ENCODE results near the gene UBFD1. TPM values are rescaled to one million over a fixed set of nuclear protein-coding genes. Genes with fewer than 3 reads are reported as not detected.

The UBFD1 gene
- polyA plus RNA-seq, 4 donors = 4.6 to 39.7 (median 10.8) TPM

DNA sequence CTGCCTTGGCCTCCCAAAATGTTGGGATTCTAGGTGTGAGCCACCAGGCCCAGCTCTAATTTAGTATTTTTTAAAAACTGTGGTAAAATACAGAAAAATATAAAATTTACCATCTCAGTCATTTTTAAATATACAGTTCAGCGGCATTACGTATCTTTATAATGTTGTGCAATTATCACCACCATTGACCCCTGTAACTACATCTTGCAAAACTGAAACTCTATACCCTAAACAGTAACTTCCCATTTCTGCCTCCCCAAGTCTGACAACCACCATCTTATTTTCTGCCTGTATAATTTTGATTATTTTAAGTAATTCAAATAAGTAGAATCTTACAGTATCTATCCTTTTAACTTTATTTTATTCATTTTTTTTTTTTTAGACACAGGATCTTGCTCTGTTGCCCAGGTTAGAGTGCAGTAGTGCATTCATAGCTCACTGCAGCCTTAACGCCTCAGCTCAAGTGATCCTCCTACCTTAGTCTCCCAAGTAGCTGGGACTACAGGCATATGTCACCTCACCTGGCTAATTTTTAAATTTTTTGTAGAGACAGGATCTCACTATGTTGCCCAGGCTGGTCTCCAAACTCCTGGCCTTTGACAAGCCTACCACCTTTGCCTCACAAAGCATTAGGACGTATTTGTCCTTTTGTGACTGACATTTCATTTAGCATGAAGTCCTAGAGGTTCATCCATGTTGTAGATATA, 36.3 kb upstream of the UBFD1 start:
- WGBS, 3 donors = 66 to 85% (median 68%) methylated on average over 4 of the region's 4 CpGs
- H3K27me3 ChIP-seq (ENCODE audit: control insufficient read depth in 3 of 3, insufficient read depth in 3 of 3, low read length in 3 of 3) = no peaks in the 10 kb centered on the region
- no peak for FAIRE-seq
- H3K4me1 ChIP-seq (ENCODE audit: control insufficient read depth in 3 of 3, insufficient read depth in 2 of 3, low read depth in 1 of 3, low read length in 2 of 3) = no peaks in the 10 kb centered on the region
- DNase-seq = no peak
- H3K36me3 ChIP-seq (ENCODE audit: control insufficient read depth in 3 of 3, insufficient read depth in 2 of 3, low read depth in 1 of 3, low read length in 3 of 3) = peaks cover 7 to 39% (median 8%) of the 10 kb centered on the region in 3 donors
- H3K4me3 ChIP-seq (ENCODE audit: low read depth in 1 of 3, low read length in 3 of 3) = no peak overlapping the region
- H3K27ac ChIP-seq (ENCODE audit: low read depth in 1 of 3, low read length in 2 of 3) = peak overlapping the region in 1 of 3 donors; percentile 44
- no peaks in the 10 kb centered on the region for H3K9me3 ChIP-seq (ENCODE audit: control insufficient read depth in 2 of 2, insufficient read depth in 1 of 2, low read depth in 1 of 2, low read length in 1 of 2)

DNA sequence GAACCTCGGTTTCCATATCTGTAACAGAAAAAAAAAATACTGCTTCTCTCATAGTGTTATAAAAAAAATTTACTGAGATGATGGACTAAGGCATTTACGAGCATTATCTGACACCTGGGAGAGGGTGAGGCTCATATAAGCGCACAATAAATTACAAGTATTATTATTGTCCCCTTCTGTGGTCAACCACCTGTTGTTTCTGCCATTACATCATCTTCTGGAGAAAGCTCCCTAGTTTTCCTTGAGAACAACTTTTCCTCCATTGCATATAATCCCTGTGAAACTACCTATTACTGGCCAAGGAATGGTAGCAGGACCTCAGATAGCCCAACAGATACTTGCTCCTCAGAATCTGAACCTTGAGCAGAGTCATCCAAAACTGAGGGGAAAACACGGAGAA, 35.6 kb upstream of the UBFD1 start:
- Histone ChIP-seq H3K4me1 (ENCODE audit: control insufficient read depth in 3 of 3, insufficient read depth in 2 of 3, low read depth in 1 of 3, low read length in 2 of 3) (no peaks in the 10 kb centered on the region), H3K27ac (ENCODE audit: low read depth in 1 of 3, low read length in 2 of 3) (no peak overlapping the region), H3K27me3 (ENCODE audit: control insufficient read depth in 3 of 3, insufficient read depth in 3 of 3, low read length in 3 of 3) (no peaks in the 10 kb centered on the region), H3K36me3 (ENCODE audit: control insufficient read depth in 3 of 3, insufficient read depth in 2 of 3, low read depth in 1 of 3, low read length in 3 of 3) (peaks cover 6 to 44% (median 11%) of the 10 kb centered on the region in 3 donors), H3K4me3 (ENCODE audit: low read depth in 1 of 3, low read length in 3 of 3) (no peak overlapping the region), H3K9me3 (ENCODE audit: control insufficient read depth in 2 of 2, insufficient read depth in 1 of 2, low read depth in 1 of 2, low read length in 1 of 2) (no peaks in the 10 kb centered on the region)
- DNase-seq = no peak
- FAIRE-seq = no peak
- WGBS, 3 donors = 85 to 95% (median 88%) methylated on average over 4 of the region's 4 CpGs

DNA sequence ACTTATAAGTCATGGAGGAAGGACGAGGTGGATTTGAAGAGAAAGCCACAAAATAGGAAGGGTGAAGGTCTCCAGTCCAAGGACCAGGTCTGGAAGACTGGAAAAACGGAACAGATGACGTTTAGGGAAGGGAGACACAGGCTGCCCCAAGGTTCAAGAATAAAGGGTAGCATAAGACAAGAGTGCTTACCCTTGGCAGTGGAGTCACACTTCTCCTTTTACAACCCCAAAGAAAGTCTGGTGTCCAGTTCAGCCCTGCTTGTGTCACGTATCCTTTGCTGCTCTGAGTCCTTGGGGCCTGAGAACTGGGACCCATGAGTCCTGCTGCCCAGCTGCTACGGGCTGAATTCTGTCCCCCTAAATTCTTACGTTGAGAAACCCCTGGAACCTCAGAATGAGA, 34.2 kb upstream of the UBFD1 start:
- H3K27me3 ChIP-seq (ENCODE audit: control insufficient read depth in 3 of 3, insufficient read depth in 3 of 3, low read length in 3 of 3) = no peaks in the 10 kb centered on the region
- H3K9me3 ChIP-seq (ENCODE audit: control insufficient read depth in 2 of 2, insufficient read depth in 1 of 2, low read depth in 1 of 2, low read length in 1 of 2) = no peaks in the 10 kb centered on the region
- no peak for DNase-seq
- H3K36me3 ChIP-seq (ENCODE audit: control insufficient read depth in 3 of 3, insufficient read depth in 2 of 3, low read depth in 1 of 3, low read length in 3 of 3) = peaks cover 6 to 52% (median 11%) of the 10 kb centered on the region in 3 donors
- peak overlapping the region in 1 of 3 donors; percentile 23 for H3K27ac ChIP-seq (ENCODE audit: low read depth in 1 of 3, low read length in 2 of 3)
- H3K4me1 ChIP-seq (ENCODE audit: control insufficient read depth in 3 of 3, insufficient read depth in 2 of 3, low read depth in 1 of 3, low read length in 2 of 3) = peaks cover 0 to 5% (median 0%) of the 10 kb centered on the region in 3 donors
- WGBS, 3 donors = 91 to 98% (median 96%) methylated on average over 6 of the region's 6 CpGs
- H3K4me3 ChIP-seq (ENCODE audit: low read depth in 1 of 3, low read length in 3 of 3) = no peak overlapping the region
- no peak for FAIRE-seq

DNA sequence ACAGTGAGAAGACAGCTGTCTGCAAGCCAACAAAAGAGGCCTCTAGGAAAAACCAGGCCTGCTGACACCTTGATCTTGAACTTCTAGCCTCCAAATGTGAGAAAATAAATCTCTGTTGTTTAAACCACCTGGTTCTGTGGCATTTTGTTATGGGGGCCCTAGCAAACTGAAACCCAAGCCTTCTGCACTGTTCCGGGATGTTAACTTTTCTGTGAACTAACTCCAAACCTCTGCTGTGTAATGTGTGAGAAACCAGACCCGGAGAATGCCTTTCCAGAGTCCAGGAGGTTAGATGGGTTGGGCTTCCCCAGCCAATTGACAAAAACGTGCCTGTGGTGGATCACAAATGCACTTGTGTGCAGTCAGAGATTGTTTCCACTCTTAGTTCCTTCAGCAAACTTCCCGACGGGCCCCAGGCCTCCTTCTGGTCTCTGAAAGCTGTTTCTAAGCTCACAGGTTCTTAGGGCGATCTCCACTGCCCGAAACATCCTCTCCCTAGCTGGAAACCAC, 33.6 kb upstream of the UBFD1 start:
- no peaks in the 10 kb centered on the region for H3K9me3 ChIP-seq (ENCODE audit: control insufficient read depth in 2 of 2, insufficient read depth in 1 of 2, low read depth in 1 of 2, low read length in 1 of 2)
- no peak for FAIRE-seq
- WGBS, 3 donors = 82 to 92% (median 91%) methylated on average over 7 of the region's 7 CpGs

DNA sequence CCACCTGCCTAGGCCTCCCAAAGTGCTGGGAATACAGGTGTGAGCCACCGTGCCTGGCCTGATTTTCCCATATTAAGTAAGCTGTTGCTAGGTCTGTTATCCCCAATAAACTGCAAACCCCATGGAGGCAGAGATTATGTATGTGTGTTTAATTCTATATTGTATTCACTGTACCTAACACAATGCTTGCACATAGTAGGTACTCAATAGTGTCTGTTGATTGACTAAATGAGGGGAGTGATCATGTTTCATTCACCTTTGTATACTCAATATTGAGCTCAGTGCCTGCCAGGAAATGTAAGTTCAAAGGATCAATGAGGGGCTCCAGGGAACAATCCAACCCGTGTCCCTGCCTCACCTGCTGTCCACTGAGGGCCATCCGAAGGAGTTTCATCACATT, 32.6 kb upstream of the UBFD1 start:
- Histone ChIP-seq H3K27me3 (ENCODE audit: control insufficient read depth in 3 of 3, insufficient read depth in 3 of 3, low read length in 3 of 3) (no peaks in the 10 kb centered on the region), H3K4me1 (ENCODE audit: control insufficient read depth in 3 of 3, insufficient read depth in 2 of 3, low read depth in 1 of 3, low read length in 2 of 3) (peaks cover 0 to 7% (median 0%) of the 10 kb centered on the region in 3 donors), H3K4me3 (ENCODE audit: low read depth in 1 of 3, low read length in 3 of 3) (no peak overlapping the region), H3K36me3 (ENCODE audit: control insufficient read depth in 3 of 3, insufficient read depth in 2 of 3, low read depth in 1 of 3, low read length in 3 of 3) (peaks cover 11 to 60% (median 12%) of the 10 kb centered on the region in 3 donors), H3K27ac (ENCODE audit: low read depth in 1 of 3, low read length in 2 of 3) (no peak overlapping the region), H3K9me3 (ENCODE audit: control insufficient read depth in 2 of 2, insufficient read depth in 1 of 2, low read depth in 1 of 2, low read length in 1 of 2) (no peaks in the 10 kb centered on the region)
- FAIRE-seq = no peak
- WGBS, 3 donors = 91 to 97% (median 93%) methylated on average over 3 of the region's 3 CpGs
- no peak for DNase-seq

More for the DNA sequence above, 33.6 kb upstream of the UBFD1 start:
- Histone ChIP-seq H3K27ac (ENCODE audit: low read depth in 1 of 3, low read length in 2 of 3) (peak overlapping the region in 1 of 3 donors; percentile 23), H3K4me1 (ENCODE audit: control insufficient read depth in 3 of 3, insufficient read depth in 2 of 3, low read depth in 1 of 3, low read length in 2 of 3) (peaks cover 0 to 7% (median 0%) of the 10 kb centered on the region in 3 donors), H3K36me3 (ENCODE audit: control insufficient read depth in 3 of 3, insufficient read depth in 2 of 3, low read depth in 1 of 3, low read length in 3 of 3) (peaks cover 8 to 58% (median 11%) of the 10 kb centered on the region in 3 donors), H3K4me3 (ENCODE audit: low read depth in 1 of 3, low read length in 3 of 3) (no peak overlapping the region), H3K27me3 (ENCODE audit: control insufficient read depth in 3 of 3, insufficient read depth in 3 of 3, low read length in 3 of 3) (no peaks in the 10 kb centered on the region)
- DNase-seq = no peak

DNA sequence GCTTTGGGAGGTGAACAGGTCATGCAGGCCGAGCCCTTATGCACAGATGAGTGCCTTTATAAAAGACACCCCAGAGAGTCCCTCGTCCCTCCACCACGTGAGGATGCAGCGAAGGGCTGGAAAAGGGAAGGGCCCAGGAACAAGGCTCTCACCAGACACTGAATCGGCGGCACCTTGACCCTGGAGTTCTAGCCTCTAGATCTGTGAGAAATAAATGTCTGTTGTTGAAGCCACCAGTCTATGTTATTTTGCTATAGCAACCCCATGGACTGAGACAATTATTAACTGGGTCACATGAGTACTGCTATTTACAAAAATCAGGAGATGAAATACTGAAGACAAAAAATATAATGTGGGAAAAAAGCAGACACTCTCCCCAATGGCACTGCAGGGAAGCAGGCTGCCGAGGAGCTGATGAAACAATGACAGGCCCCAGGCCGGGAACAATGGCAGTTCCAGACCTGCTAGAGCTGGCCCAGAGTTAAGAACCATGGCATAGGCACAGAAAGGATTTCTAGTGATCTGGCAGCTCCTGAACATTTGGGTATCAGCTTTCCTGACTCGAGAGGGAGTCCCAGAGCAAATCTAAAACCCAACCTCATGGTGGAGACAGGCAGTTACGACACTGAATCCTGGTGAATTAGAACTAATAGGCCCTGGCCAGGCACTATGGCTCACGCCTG, 29.4 kb upstream of the UBFD1 start:
- Histone ChIP-seq H3K27me3 (ENCODE audit: control insufficient read depth in 3 of 3, insufficient read depth in 3 of 3, low read length in 3 of 3) (no peaks in the 10 kb centered on the region), H3K4me1 (ENCODE audit: control insufficient read depth in 3 of 3, insufficient read depth in 2 of 3, low read depth in 1 of 3, low read length in 2 of 3) (peaks cover 0 to 7% (median 0%) of the 10 kb centered on the region in 3 donors), H3K36me3 (ENCODE audit: control insufficient read depth in 3 of 3, insufficient read depth in 2 of 3, low read depth in 1 of 3, low read length in 3 of 3) (peaks cover 8 to 70% (median 12%) of the 10 kb centered on the region in 3 donors), H3K27ac (ENCODE audit: low read depth in 1 of 3, low read length in 2 of 3) (peak overlapping the region in 1 of 3 donors; percentile 63), H3K9me3 (ENCODE audit: control insufficient read depth in 2 of 2, insufficient read depth in 1 of 2, low read depth in 1 of 2, low read length in 1 of 2) (no peaks in the 10 kb centered on the region), H3K4me3 (ENCODE audit: low read depth in 1 of 3, low read length in 3 of 3) (no peak overlapping the region)
- no peak for FAIRE-seq
- DNase-seq = peak in 1 of 2 donors; percentile 81
- WGBS, 3 donors = 79 to 89% (median 86%) methylated on average over 11 of the region's 11 CpGs

DNA sequence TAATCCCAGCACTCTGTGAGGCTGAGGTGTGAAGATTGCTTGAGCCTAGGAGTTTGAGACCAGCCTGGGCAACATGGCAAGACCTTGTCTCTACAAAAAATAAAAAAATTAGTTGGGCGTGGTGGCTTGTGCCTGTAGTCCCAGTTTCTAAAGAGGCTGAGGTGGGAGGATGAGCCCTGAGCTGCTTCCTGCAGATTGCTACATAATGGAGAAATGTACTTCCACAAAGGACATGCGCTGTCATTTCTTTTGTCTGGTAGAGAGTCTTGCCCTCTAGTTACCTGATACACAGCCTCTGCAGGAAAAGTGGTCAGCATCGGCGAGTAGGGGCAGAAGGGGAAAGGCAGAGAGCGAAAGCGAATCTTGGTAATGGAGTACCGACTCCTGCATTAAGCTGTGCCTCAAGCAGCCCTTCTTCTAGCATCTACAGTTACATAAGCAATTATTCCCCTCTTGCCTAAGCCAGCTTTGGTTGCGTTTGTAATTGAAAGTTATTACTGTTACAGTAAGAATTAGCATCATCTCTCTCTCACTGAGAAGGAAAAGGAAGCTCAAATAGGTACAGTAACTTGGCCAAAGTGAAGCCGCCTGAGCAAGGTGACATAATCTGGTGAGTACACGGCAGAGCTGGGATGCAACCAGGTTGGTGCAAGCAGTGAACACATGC, 28.8 kb upstream of the UBFD1 start:
- Histone ChIP-seq H3K9me3 (ENCODE audit: control insufficient read depth in 2 of 2, insufficient read depth in 1 of 2, low read depth in 1 of 2, low read length in 1 of 2) (no peaks in the 10 kb centered on the region), H3K36me3 (ENCODE audit: control insufficient read depth in 3 of 3, insufficient read depth in 2 of 3, low read depth in 1 of 3, low read length in 3 of 3) (peaks cover 6 to 71% (median 11%) of the 10 kb centered on the region in 3 donors), H3K27ac (ENCODE audit: low read depth in 1 of 3, low read length in 2 of 3) (peak overlapping the region in 1 of 3 donors; percentile 63), H3K27me3 (ENCODE audit: control insufficient read depth in 3 of 3, insufficient read depth in 3 of 3, low read length in 3 of 3) (no peaks in the 10 kb centered on the region), H3K4me3 (ENCODE audit: low read depth in 1 of 3, low read length in 3 of 3) (no peak overlapping the region), H3K4me1 (ENCODE audit: control insufficient read depth in 3 of 3, insufficient read depth in 2 of 3, low read depth in 1 of 3, low read length in 2 of 3) (peaks cover 0 to 7% (median 0%) of the 10 kb centered on the region in 3 donors)
- FAIRE-seq (no peak), DNase-seq (no peak)
- 94 to 98% (median 95%) methylated on average over 10 of the region's 10 CpGs for WGBS, 3 donors

DNA sequence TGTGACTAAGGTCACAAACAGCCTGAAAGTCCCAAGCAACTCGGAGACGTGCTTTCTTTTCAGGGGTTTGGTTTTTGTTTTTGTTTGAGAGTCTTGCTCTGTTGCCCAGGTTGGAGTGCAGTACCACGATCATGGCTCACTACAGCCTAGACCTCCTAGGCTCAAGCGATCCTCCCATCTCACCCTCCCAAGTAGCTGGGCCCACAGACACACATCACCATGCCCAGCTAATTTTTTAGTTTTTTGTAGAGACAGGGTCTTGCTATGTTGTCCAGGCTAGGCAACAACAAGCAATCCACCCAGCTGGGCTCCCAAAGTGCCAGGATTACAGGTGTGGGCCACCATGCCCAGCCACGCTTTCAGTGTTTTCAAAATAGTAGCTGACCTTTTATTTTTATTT, 27.5 kb upstream of the UBFD1 start:
- 93 to 96% (median 94%) methylated on average over 5 of the region's 5 CpGs for WGBS, 3 donors
- Histone ChIP-seq H3K9me3 (ENCODE audit: control insufficient read depth in 2 of 2, insufficient read depth in 1 of 2, low read depth in 1 of 2, low read length in 1 of 2) (no peaks in the 10 kb centered on the region), H3K36me3 (ENCODE audit: control insufficient read depth in 3 of 3, insufficient read depth in 2 of 3, low read depth in 1 of 3, low read length in 3 of 3) (peaks cover 6 to 69% (median 9%) of the 10 kb centered on the region in 3 donors), H3K4me1 (ENCODE audit: control insufficient read depth in 3 of 3, insufficient read depth in 2 of 3, low read depth in 1 of 3, low read length in 2 of 3) (peaks cover 0 to 7% (median 0%) of the 10 kb centered on the region in 3 donors), H3K27me3 (ENCODE audit: control insufficient read depth in 3 of 3, insufficient read depth in 3 of 3, low read length in 3 of 3) (no peaks in the 10 kb centered on the region), H3K27ac (ENCODE audit: low read depth in 1 of 3, low read length in 2 of 3) (no peak overlapping the region), H3K4me3 (ENCODE audit: low read depth in 1 of 3, low read length in 3 of 3) (no peak overlapping the region)
- FAIRE-seq = no peak
- DNase-seq = no peak
